GM21528 (cell line): Measurements from ENCODE around the gene GJA3.

Experiments used
- ATAC-seq: cut with Tn5 transposase; IDR thresholded peaks from one replicate; pipeline ENCODE4 v1.9.1; 2021; ENCODE audit warnings: mild to moderate bottlenecking, moderate library complexity; ENCODE audit not compliant: unreplicated experiment, low FRiP score

Gene GJA3

DNA sequence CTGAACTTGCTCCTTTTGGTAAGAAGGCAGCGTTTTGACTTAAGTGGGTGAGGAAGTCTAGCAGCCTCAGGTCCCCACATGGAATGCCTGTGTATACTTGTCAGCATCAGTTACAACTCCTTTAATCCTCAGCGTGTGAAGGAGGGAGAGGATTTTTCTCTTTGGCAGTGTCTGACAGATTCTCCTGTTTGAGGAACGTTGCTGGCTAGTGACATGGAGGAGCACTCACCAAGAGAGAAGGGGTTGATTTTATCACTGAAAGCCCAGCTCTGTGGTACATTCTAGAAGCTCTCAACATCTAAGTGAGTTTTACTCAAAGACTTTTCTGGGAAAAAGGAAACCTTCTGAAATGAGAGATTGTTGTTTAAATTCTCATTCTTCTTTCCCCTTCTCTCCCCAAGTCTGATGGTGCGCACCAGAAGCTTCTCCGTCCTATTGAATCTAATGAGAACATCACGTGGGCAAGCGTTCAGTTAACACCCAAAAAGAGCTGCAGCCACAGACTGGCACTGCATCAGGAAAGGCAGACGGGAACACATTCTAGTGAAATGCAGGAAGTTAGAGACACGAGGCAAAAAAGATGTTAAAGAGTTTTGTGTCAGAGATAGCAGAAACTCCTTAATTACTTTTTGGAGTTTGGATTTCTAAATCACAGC, 58.2 kb downstream of the GJA3 start:
- no peak for ATAC-seq

DNA sequence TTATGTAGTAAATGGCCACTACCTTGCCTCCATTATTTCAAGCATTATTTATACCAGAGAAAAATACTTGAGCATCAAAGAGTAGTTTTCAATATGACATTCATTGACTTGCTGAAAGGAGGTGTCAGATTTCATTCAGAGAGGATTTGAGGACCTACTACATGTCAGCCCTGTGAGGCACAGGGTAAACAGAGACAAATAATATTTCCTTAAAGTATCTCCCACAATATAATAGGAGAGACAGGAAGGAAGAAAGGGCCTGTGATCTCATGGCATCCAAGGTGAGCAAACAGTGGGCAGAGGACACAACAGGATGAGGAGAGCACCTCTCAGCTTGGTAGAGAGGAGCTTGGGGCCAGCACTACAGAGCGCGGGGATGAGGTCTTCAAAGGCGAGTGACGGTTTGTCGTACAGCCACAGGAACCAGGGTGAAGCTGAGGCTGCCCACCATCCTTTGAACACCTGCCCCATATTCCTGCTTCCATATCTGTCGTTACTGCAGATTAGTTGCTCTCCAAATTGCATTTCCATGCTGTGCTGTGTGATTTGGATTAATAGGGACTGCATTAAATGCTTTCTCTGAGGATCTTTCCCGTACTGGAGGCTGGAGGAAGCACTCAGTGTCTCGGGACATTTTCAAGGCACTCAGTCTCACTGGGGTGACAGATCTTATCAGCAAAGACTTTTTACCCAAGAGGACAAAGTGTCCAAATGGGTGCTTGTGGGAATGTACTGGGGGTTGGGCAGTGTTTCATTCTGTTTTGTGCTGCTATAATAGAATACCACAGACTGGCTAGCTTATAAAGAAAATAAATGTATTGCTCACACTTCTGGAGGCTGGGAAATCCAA, 59.2 kb downstream of the GJA3 start:
- ATAC-seq = no peak

DNA sequence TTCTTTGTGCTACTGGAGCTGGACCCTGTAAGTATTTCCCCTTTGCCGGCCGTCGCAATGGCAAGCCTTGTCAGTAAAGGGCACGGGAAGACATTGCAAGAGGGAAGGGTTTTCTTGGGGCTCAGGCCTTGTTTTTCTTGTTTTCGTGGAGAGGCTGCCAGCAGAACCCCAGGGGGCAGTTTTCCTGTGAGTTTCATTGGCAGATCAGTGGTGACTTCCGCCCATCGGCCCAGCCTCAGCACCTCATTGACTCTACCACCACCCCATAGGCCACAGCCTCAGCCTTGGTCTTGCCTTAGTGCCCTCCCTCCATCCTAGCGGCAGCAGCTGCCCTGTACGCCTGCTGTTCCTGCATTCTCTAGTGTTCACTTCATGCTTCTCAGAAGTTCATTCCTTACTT, 61.5 kb downstream of the GJA3 start:
- ATAC-seq = no peak

DNA sequence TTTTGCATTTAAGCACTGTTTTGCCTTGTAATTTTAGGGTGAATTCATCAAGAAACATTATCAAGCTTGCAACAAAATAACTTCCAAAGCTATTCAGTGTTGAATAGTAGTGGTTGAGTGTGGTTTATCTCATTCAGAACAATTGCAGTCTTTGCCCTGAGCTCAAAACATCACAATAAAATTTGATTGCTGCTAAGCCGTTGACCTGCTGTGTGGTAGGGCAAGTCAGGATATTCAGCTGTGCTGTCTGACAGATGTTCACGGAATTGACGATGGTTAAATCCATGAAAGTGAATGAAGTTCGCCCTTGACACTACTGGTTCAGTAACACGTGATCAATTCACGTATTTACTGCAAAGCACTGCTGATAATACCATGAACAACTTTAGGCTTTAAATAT, 66.9 kb downstream of the GJA3 start:
- ATAC-seq = no peak

DNA sequence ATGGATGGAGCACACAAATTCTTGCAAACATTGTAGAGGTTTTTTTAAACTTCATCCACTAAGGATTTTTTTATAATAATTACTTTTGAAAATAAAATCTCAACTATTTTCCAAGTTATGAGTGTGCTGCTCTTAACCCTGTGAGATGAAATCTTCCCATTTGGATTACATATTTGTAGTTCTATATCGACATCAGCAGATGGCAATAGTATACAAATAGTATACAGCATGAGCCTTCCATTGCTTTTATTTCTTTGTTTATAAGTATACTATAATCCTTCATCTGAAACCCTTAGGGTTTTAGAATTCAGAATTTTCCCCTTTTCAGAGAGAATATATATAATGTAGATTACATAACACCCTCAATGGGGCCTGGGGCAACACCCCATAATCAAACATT, 70.5 kb downstream of the GJA3 start:
- no peak for ATAC-seq
